Hematopoietic multipotent progenitor cell (in vitro differentiated cells): ENCODE data around the gene CATSPERD. TPM values are rescaled to one million over a fixed set of nuclear protein-coding genes. Genes with fewer than 3 reads are reported as not detected.
A peak's percentile ranks its signal among the peaks of the same experiment; 100 is the strongest.

ENCODE experiments used
- DNase-seq, 3 donors: peaks; one replicate each; pipeline ENCODE4 v3.0.0-alpha.2; 2011 to 2015; ENCODE audit warnings: low read depth in 2 of 3, low spot score in 2 of 3
- total RNA-seq: library from RNA; depleted of rRNA; stranded (reverse); fragments of >200 nt; gene quantifications from one replicate; pipeline ENCODE4 v1.2.3, GENCODE V29; 2012

Gene CATSPERD
- total RNA-seq, 1 donor = not detected

GRCh38 chr19:5782945-5783919 lies 62.8 kb downstream of the CATSPERD start:
- no peak for DNase-seq

GRCh38 chr19:5784581-5785147 lies 64.2 kb downstream of the CATSPERD start, which contains the start of gene PRR22:
PRR22 (minus strand) TSS chr19:5784746; CDS start chr19:5784660, 86 bp downstream.
- DNase-seq = no peak

- no peak for DNase-seq
Measured at GRCh38 chr19:5785423-5785822, 65.0 kb downstream of the CATSPERD start.

GRCh38 chr19:5786593-5787408 lies 66.4 kb downstream of the CATSPERD start:
- no peak for DNase-seq

- no peak for DNase-seq
Measured at GRCh38 chr19:5787409-5788182, 67.2 kb downstream of the CATSPERD start.

GRCh38 chr19:5788422-5788821 lies 68.0 kb downstream of the CATSPERD start:
- DNase-seq = no peak

- DNase-seq = no peak
Measured at GRCh38 chr19:5789351-5789761, 68.9 kb downstream of the CATSPERD start.

GRCh38 chr19:5789886-5790558 lies 69.6 kb downstream of the CATSPERD start:
- DNase-seq = no peak

GRCh38 chr19:5790559-5791520 lies 70.4 kb downstream of the CATSPERD start, which contains the start of gene DUS3L:
DUS3L (minus strand) TSS chr19:5791163; CDS start chr19:5791141, 22 bp downstream.
- peak; percentile 91 to 99 (median 97) for DNase-seq

GRCh38 chr19:5792224-5792623 lies 71.8 kb downstream of the CATSPERD start:
- DNase-seq = no peak

GRCh38 chr19:5793188-5793587 lies 72.8 kb downstream of the CATSPERD start:
- no peak for DNase-seq

GRCh38 chr19:5795382-5795919 lies 75.0 kb downstream of the CATSPERD start:
- no peak for DNase-seq

GRCh38 chr19:5798244-5798643 lies 77.8 kb downstream of the CATSPERD start:
- no peak for DNase-seq

- peak in 2 of 3 donors; percentile 84 to 93 for DNase-seq
Measured at GRCh38 chr19:5799247-5800241, 79.1 kb downstream of the CATSPERD start.

GRCh38 chr19:5800361-5801270 lies 80.2 kb downstream of the CATSPERD start:
- no peak for DNase-seq
